ENCODE measurements around the gene EML3. TPM values are rescaled to one million over a fixed set of nuclear protein-coding genes. Genes with fewer than 3 reads are reported as not detected.
"Not testable (repeated sequence)": the region's sequence is repeated elsewhere in the genome, so short reads cannot be mapped to it uniquely, and the experiment has no call there.

EML3 gene
- total and polyA plus RNA-seq, 3 donors from 2014 or later, result 29.3 to 57.8 (median 39.3) TPM

DNA sequence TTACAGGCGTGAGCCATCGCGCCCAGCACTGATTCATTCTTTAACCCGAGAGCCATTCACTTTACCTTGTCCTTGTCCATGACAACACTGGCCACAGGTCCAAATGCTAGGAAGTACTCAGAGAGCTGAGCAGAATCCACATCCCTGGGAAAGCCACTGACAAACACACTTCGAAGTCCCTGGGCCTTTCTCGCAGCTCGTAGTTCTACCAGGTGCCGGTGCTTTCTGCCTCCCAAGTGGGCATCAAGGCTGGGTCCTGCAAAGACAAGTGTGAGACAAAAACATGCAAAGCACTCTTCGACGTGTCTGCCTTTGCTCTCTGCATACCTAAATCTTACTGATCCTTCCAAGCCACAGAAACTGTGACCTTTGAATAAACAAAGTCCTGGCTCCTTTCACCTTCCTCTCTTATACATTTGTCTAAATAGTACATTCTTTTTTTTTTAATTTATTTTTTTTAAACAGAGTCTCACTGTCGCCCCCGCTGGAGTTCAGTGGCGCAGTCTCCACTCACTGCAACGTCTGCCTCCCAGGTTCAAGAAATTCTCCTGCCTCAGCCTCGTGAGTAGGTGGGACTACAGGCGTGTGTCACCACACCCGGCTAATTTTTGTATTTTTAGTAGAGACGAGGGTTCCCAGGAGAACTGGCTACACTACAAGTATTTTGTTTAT lies 23.5 kb downstream of the EML3 start:
- Histone ChIP-seq H3K4me1 (peaks cover 21% of the 10 kb centered on the region), H3K27me3 (no peaks in the 10 kb centered on the region), H3K4me3 (no peak overlapping the region), H3K27ac (no peak overlapping the region), H3K9me3 (no peaks in the 10 kb centered on the region), H3K36me3 (ENCODE audit: low read depth, missing control alignments) (no peaks in the 10 kb centered on the region)
- TF ChIP-seq, protein P1, sequence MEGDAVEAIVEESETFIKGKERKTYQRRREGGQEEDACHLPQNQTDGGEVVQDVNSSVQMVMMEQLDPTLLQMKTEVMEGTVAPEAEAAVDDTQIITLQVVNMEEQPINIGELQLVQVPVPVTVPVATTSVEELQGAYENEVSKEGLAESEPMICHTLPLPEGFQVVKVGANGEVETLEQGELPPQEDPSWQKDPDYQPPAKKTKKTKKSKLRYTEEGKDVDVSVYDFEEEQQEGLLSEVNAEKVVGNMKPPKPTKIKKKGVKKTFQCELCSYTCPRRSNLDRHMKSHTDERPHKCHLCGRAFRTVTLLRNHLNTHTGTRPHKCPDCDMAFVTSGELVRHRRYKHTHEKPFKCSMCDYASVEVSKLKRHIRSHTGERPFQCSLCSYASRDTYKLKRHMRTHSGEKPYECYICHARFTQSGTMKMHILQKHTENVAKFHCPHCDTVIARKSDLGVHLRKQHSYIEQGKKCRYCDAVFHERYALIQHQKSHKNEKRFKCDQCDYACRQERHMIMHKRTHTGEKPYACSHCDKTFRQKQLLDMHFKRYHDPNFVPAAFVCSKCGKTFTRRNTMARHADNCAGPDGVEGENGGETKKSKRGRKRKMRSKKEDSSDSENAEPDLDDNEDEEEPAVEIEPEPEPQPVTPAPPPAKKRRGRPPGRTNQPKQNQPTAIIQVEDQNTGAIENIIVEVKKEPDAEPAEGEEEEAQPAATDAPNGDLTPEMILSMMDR (IDR thresholded peaks at IDR 0.05), result no peak
- no peak for TF ChIP-seq POLR2A (IDR thresholded peaks at IDR 0.05)
- DNase-seq, result no peak
- WGBS, 2 donors, result 73 to 75% methylated on average over 17 to 18 of the region's 18 CpGs
- intact Hi-C loops (cut with DNase I; ENCODE audit: low total_unique reads), result no loop called here

DNA sequence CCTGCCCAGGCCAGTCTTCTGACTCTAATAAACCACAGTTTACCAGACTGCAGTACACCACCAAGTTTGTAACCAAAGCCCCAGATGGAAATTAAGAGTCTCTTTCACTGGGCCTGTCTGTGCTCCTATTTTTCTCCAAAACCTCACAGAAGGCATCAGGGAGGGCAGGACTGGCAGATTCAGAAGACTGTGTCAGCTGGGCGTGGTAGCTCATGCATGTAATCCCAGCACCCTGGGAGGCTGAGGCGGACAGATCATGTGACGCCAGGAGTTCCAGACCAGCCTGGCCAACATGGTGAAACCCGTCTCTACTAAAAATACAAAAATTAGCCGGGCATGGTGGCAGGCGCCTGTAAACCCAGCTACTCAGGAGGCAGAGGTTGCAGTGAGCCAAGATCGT lies 27.2 kb downstream of the EML3 start:
- intact Hi-C loops (cut with DNase I; ENCODE audit: low total_unique reads); DNase-seq; H3K36me3 ChIP-seq (ENCODE audit: low read depth, missing control alignments): not testable (repeated sequence)

DNA sequence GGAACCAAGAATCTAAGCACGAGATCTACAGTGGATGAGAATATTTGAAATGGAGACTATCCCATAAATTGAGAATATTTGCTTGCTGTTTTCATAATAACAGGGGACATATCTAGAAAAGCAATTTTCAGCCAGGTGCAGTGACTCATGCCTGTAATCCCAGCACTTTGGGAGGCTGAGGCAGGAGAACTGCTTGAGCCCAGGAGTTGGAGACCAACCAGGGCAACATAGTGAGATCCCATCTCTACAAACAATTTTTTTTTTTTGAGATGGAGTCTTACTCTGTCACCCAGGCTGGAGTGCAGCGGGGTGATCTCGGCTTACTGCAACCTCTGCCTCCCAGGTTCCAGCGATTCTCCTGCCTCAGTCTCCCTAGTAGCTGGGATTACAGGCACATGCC lies 30.8 kb downstream of the EML3 start:
- H3K27me3 ChIP-seq; DNase-seq; H3K9me3 ChIP-seq; H3K36me3 ChIP-seq (ENCODE audit: low read depth, missing control alignments); intact Hi-C loops (cut with DNase I; ENCODE audit: low total_unique reads); H3K4me3 ChIP-seq; H3K4me1 ChIP-seq: not testable (repeated sequence)
- H3K27ac ChIP-seq, result peak overlapping the region in 1 of 2 donors; percentile 7
- WGBS, 2 donors, result 95 to 98% methylated on average over 4 of the region's 4 CpGs

More for the DNA sequence above, 27.2 kb downstream of the EML3 start:
- WGBS, 2 donors, result 92 to 95% methylated on average over 6 to 7 of the region's 7 CpGs
- H3K9me3 ChIP-seq, H3K4me3 ChIP-seq, H3K27ac ChIP-seq, H3K27me3 ChIP-seq: not testable (repeated sequence)
- peaks cover 12% of the 10 kb centered on the region for H3K4me1 ChIP-seq

DNA sequence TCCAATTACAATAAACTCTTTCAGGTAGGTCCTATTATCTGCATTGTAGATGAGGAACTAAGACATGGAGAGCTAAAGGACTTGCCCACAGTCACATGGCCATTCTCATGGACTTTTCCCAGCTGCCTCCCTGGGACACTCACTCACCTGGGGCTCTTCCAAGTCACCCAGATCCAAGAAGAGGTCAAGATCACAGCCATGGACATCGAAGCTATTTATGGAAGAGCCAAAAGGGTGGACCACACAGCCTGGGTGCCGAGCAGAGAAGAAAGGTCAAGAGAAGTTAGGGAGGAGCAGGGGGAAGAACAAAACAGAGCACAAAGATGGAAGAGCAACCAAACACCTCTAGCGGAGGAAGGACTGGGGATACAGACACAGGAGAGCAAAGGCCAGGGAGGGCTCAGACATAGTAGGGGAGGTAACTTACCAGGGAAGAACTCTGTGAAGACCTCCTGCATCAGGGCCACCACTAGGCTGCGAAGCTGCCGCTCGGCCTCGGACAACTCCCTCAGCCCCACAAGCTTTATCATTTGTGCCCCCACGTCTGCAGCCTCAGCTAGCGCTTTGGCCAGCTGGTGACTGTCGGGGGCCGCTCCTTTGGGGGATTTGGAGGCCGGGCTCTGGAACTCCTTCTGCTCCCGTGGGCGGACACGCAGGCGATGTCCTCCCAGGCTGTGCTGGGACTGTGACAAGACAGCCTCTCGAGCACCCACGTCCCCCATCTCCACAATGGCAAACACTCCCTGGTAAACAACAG lies 31.4 kb downstream of the EML3 start:
- no peak for DNase-seq
- intact Hi-C loops (cut with DNase I; ENCODE audit: low total_unique reads), result no loop called here
- Histone ChIP-seq H3K4me3 (no peak overlapping the region), H3K9me3 (no peaks in the 10 kb centered on the region), H3K36me3 (ENCODE audit: low read depth, missing control alignments) (no peaks in the 10 kb centered on the region), H3K4me1 (peaks cover 12% of the 10 kb centered on the region), H3K27me3 (no peaks in the 10 kb centered on the region), H3K27ac (peak overlapping the region; percentile 7 to 31)
- WGBS, 2 donors, result 68 to 78% methylated on average over 18 of the region's 18 CpGs
- TF ChIP-seq POLR2A (IDR thresholded peaks at IDR 0.05), result no peak
- TF ChIP-seq, protein P1 (IDR thresholded peaks at IDR 0.05), result no peak

DNA sequence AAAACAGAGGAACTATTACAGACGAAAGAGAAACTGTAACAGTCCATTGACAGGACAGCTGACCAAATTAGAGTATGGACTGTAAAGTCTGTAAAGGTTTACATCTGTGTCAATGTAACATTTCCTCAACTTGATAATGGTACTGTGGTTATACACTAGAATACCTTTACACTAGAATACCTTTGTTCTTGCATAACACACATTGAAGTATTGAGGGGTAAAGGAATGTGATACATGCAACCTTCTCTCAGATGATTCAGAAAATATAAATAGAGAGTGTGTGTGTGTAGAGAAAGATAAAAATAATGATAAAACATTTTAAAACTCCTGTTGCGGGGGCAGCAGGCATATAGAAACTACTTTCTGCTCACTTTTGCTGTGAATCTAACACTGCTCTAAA lies 33.3 kb downstream of the EML3 start:
- no peak for DNase-seq
- Histone ChIP-seq H3K27me3 (no peaks in the 10 kb centered on the region), H3K27ac (no peak overlapping the region), H3K36me3 (ENCODE audit: low read depth, missing control alignments) (no peaks in the 10 kb centered on the region), H3K4me3 (no peak overlapping the region), H3K9me3 (no peaks in the 10 kb centered on the region), H3K4me1 (peaks cover 29% of the 10 kb centered on the region)
- TF ChIP-seq, protein P1 (IDR thresholded peaks at IDR 0.05), result no peak
- TF ChIP-seq POLR2A (IDR thresholded peaks at IDR 0.05), result no peak
- intact Hi-C loops (cut with DNase I; ENCODE audit: low total_unique reads), result no loop called here
- 84 to 85% methylated on average over 2 of the region's 2 CpGs for WGBS, 2 donors

All from testis (tissue), 3 donors.